MG63 (cell line): ENCODE data around the gene USP43. TPM values are rescaled to one million over a fixed set of nuclear protein-coding genes. Genes with fewer than 3 reads are reported as not detected.
A peak's percentile ranks its signal among the peaks of the same experiment; 100 is the strongest.
"Not testable (repeated sequence)": the region's sequence is repeated elsewhere in the genome, so short reads cannot be mapped to it uniquely, and the experiment has no call there.

Source experiments
- DNase-seq: peaks from one replicate; pipeline ENCODE4 v3.0.0-alpha.2; 2020
- H3K27me3 ChIP-seq: fragments of 250-450 bp; sonication (Bioruptor Pico); 2 replicates; pipeline ENCODE4 v1.5.1; 2020; ENCODE audit warnings: mild to moderate bottlenecking, moderate library complexity
- H3K36me3 ChIP-seq: fragments of 250-450 bp; sonication (Bioruptor Pico); 2 replicates; pipeline ENCODE4 v1.5.1; 2020; ENCODE audit warnings: mild to moderate bottlenecking, moderate library complexity
- H3K4me3 ChIP-seq: fragments of 250-450 bp; sonication (Bioruptor Pico); 2 replicates; pipeline ENCODE4 v1.5.1; 2020; ENCODE audit warnings: mild to moderate bottlenecking, moderate library complexity
- H3K9me3 ChIP-seq: fragments of 250-450 bp; sonication (Bioruptor Pico); 2 replicates; pipeline ENCODE4 v1.5.1; 2020; ENCODE audit warnings: mild to moderate bottlenecking, moderate library complexity
- total RNA-seq: library from RNA; depleted of rRNA; stranded (reverse); fragments of >200 nt; shearing (Covaris generic); gene quantifications from 2 replicates; pipeline ENCODE4 v1.2.3, GENCODE V29; 2014; ENCODE audit warnings: low replicate concordance; rRNA removed

The USP43 gene
- 2.7 TPM in 2 replicates for total RNA-seq

DNA sequence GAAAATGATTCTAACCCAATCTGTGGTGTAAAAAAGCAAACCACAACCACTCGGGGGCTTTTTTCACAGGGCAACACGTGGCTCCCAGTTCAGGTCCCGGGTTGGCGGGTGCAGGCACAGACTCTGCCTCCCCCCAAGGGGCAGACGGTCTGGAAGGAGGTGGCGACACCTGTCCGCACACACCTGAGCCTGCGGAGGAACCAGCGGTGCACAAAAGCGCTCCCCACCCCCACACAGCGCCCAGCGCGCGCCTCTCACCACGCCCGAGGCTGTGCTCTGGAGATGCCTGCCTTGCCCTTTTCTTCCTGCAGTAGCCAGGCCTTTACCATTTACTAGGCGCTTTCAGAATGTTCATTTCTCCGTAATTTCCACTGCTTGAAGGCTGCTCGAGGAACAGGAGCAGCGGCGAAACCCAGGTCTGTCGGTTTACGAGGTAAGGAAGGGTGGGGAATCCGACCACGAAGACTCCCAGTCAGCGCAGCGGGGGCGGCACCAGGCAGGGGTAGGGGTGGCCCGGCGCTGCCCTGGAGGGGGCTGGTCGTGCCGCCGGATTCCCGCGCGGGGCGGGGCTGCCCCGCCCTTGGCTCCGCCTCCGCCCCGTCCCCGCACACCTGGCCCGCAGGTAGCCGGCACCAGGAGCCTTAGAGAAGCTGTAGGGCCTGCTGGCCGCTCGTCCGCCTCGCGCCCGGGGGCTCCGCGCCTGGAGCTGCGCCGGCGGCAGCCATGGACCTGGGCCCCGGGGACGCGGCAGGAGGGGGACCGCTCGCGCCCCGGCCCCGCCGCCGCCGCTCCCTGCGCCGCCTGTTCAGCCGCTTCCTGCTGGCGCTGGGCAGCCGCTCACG, at the start of gene USP43:
Gene USP43, plus strand, starts transcription at position 608 of the 842 bp plus-strand sequence. Its CDS starts 116 bp downstream, at position 724.
- peak; percentile 55 for DNase-seq
- Histone ChIP-seq H3K36me3 (no peaks in the 10 kb centered on the region), H3K4me3 (peak within 1 kb of the TSS; percentile 50), H3K9me3 (no peaks in the 10 kb centered on the region), H3K27me3 (peaks cover 2% of the 10 kb centered on the region; the same call in 1 of the 2 replicates)

GRCh38 chr17:9597638-9598037, 47.7 kb upstream of the USP43 start:
- not testable (repeated sequence) for H3K4me3 ChIP-seq, H3K27me3 ChIP-seq, H3K9me3 ChIP-seq, H3K36me3 ChIP-seq, DNase-seq

DNA sequence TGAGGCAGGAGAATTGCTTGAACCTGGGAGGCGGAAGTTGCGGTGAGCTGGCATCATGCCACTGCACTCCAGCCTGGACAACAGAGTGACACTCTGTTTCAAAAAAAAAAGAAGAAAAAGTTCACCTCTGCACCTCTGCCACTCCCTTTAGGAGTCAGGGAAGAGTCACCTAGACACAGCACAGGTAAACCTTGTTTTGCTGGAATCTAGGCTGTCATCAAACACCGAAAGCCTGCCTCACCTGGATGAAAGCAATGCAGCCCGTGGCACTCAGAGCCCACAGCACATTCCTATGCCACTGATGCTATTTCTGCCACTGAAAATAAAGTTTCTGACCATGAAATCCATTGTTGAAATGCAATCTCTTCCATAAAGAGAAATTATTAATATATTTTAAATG, 46.7 kb upstream of the USP43 start:
- no peak for DNase-seq
- no peak overlapping the region for H3K4me3 ChIP-seq
- no peaks in the 10 kb centered on the region for H3K9me3 ChIP-seq
- no peaks in the 10 kb centered on the region for H3K36me3 ChIP-seq
- H3K27me3 ChIP-seq = peaks cover 4% of the 10 kb centered on the region; the same call in 1 of the 2 replicates

DNA sequence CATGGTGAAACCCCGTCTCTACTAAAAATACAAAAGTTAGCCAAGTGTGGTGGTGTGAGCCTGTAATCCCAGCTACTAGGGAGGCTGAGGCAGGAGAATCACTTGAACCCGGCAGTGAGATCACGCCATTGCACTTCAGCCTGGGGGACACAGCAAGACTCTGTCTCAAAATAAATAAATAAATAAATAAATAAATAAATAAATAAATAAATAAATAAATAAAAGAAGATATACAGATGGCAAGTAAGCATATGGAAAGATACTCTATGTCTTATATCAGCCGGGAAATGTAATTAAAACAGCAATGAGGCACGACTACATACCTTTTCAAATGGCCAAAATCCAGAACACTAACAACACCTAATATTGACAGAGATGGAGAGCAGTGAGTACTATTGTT, 40.7 kb upstream of the USP43 start:
- H3K4me3 ChIP-seq, DNase-seq, H3K9me3 ChIP-seq, H3K27me3 ChIP-seq, H3K36me3 ChIP-seq: not testable (repeated sequence)

DNA sequence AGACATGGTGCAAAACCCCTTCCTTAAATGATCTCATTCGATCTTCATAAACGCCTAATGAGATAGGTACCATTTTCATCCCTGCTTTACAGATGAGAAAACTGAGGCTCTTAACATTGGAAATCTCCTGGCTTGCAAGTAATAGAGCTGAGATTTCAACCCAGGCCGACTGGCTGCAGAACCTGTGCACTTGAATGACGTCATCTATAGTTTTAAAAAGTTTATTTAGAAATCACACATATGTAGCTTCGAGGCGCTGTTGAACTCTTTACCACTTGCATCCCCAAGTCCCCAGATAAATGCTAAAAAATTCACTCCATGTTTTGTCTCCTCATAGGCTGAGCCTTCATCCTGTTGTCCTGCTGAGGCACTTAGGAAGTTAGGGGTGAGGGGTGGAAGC, 38.9 kb upstream of the USP43 start:
- no peak for DNase-seq
- H3K4me3 ChIP-seq = no peak overlapping the region

DNA sequence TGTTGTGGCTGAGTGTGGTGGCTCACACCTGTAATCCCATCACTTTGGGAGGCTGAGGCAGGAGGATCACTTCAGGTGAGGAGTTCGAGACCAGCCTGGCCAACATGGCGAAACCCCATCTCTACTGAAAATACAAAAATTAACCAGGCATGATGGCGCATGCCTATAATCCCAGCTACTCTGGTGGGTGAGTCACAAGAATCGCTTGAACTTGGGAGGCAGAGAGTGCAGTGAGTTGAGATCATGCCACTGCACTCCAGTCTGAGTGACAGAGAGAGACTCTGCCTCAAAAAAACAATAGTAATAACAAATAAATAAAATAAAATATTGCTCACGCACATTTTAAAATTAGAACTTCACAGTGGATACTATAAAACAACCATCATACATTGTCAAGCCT, 38.3 kb upstream of the USP43 start:
- H3K9me3 ChIP-seq, H3K27me3 ChIP-seq, DNase-seq, H3K36me3 ChIP-seq, H3K4me3 ChIP-seq: not testable (repeated sequence)

More for the DNA sequence above, 38.9 kb upstream of the USP43 start:
- Histone ChIP-seq H3K27me3 (peaks cover 2% of the 10 kb centered on the region; the same call in 1 of the 2 replicates), H3K36me3 (no peaks in the 10 kb centered on the region), H3K9me3 (no peaks in the 10 kb centered on the region)

DNA sequence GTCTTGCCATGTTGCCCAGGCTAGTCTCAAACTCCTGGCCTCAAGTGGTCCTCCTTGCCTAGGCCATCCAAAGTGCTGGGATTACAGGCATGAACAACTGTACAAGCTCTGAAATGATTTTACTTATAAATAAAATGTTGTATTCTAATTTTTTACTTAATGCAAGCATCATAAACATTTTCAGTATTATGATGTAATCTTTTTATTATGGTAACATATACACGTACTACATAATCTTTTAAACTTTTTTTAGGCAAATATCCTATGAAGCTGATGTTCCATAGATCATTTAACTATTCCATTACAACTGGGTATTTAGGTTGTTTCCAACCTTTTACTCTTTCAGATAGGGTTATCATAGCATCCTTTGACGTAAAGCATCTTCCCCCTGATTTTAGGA, 33.8 kb upstream of the USP43 start:
- DNase-seq = no peak
- Histone ChIP-seq H3K9me3 (no peaks in the 10 kb centered on the region), H3K36me3 (no peaks in the 10 kb centered on the region), H3K27me3 (no peaks in the 10 kb centered on the region; the same call in 1 of the 2 replicates), H3K4me3 (no peak overlapping the region)

DNA sequence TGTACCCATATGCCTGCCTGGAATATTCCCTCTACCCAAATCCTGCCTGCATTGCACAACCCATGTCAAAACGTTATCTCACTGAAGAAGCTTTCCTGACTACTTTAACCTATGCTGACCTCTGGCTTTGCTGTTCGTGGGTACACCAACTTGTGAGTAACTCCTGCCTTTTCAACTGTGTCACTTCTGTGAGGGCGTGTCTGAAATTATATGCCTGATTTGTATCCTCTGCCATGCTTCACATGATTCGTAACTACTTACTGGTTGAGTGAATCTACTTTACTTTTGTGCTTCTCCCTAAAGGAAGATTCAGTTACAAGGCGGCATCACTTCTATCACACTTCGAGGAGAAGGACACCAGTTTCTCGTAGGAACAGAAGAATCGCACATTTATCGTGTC, 33.3 kb upstream of the USP43 start:
- Histone ChIP-seq H3K27me3 (no peaks in the 10 kb centered on the region; the same call in 1 of the 2 replicates), H3K9me3 (no peaks in the 10 kb centered on the region), H3K36me3 (no peaks in the 10 kb centered on the region), H3K4me3 (no peak overlapping the region)
- DNase-seq = no peak

DNA sequence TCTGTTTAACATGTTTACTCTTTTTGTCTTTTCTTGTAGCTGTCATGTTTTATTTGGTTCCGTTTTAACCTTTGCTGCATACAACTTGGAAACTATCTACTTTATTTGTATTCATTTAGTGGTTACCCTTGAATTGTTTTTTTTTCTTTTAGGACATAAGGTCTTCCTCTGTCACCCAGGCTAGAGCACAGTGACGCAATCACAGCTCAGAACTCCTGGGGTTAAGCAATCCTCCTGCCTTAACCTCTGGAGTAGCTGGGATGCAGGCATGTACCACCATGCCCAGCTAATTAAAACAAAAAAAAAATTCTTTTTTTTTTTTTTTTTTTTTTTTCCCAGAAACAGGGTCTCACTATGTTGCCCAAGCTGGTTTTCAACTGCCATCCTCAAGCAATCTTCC, 29.8 kb upstream of the USP43 start:
- Histone ChIP-seq H3K36me3 (no peaks in the 10 kb centered on the region), H3K9me3 (no peaks in the 10 kb centered on the region), H3K27me3 (no peaks in the 10 kb centered on the region; the same call in 1 of the 2 replicates), H3K4me3 (no peak overlapping the region)
- no peak for DNase-seq

- Histone ChIP-seq H3K9me3 (peaks cover 4% of the 10 kb centered on the region), H3K4me3 (no peak overlapping the region), H3K36me3 (no peaks in the 10 kb centered on the region), H3K27me3 (no peaks in the 10 kb centered on the region)
- no peak for DNase-seq
Measured at GRCh38 chr17:9622961-9623360, 22.4 kb upstream of the USP43 start.

DNA sequence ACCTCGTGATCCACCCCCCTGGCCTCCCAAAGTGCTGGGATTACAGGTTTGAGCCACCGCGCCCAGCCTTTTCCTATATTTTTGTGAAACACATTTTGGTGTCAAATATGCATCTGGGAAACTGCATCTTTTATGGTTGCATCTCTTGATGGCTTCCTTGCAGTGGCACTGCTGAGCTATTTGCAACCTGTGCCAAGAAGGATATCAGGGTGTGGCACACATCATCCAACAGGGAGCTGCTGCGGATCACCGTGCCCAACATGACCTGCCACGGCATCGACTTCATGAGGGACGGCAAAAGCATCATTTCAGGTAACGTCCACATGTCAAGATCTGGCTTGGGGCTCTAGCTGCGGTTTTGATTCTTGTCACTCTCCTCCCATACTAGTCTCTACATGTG, 16.8 kb upstream of the USP43 start:
- no peak for DNase-seq
- Histone ChIP-seq H3K9me3 (no peaks in the 10 kb centered on the region; the same call in none of the 2 replicates), H3K4me3 (no peak overlapping the region), H3K27me3 (no peaks in the 10 kb centered on the region; the same call in 1 of the 2 replicates), H3K36me3 (no peaks in the 10 kb centered on the region)

DNA sequence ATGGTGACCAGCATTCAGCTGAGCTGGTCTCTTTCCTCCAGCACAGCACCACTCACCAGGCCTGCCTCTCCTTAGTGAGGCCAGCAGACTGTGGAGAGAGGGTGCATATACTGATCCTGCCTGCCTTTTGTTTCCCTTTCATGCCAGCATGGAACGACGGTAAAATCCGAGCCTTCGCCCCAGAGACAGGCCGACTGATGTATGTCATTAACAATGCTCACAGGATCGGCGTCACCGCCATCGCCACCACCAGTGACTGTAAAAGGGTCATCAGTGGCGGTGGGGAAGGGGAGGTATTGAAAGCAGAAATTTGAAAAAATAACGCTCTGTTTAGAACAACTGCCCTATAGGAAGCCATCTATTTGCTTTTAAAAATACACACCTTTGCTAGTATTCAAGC, 12.6 kb upstream of the USP43 start:
- no peaks in the 10 kb centered on the region for H3K36me3 ChIP-seq
- no peak for DNase-seq
- H3K4me3 ChIP-seq = no peak overlapping the region
- H3K9me3 ChIP-seq = no peaks in the 10 kb centered on the region
- no peaks in the 10 kb centered on the region; the same call in 1 of the 2 replicates for H3K27me3 ChIP-seq

GRCh38 chr17:9635340-9635739, 10.0 kb upstream of the USP43 start:
- Histone ChIP-seq H3K4me3 (no peak overlapping the region), H3K9me3 (no peaks in the 10 kb centered on the region), H3K27me3 (no peaks in the 10 kb centered on the region), H3K36me3 (no peaks in the 10 kb centered on the region)
- DNase-seq = no peak

GRCh38 chr17:9636501-9636900, 8.8 kb upstream of the USP43 start:
- Histone ChIP-seq H3K9me3 (no peaks in the 10 kb centered on the region), H3K27me3 (no peaks in the 10 kb centered on the region), H3K4me3 (no peak overlapping the region), H3K36me3 (no peaks in the 10 kb centered on the region)
- no peak for DNase-seq

- not testable (repeated sequence) for H3K9me3 ChIP-seq, H3K4me3 ChIP-seq, H3K27me3 ChIP-seq, H3K36me3 ChIP-seq, DNase-seq
Measured at GRCh38 chr17:9640388-9640787, 4.9 kb upstream of the USP43 start.

GRCh38 chr17:9643611-9644010, 1.7 kb upstream of the USP43 start:
- DNase-seq = no peak
- Histone ChIP-seq H3K4me3 (no peak overlapping the region), H3K27me3 (peaks cover 2% of the 10 kb centered on the region; the same call in 1 of the 2 replicates), H3K9me3 (no peaks in the 10 kb centered on the region), H3K36me3 (no peaks in the 10 kb centered on the region)

- Histone ChIP-seq H3K27me3 (peaks cover 2% of the 10 kb centered on the region; the same call in 1 of the 2 replicates), H3K36me3 (no peaks in the 10 kb centered on the region), H3K9me3 (no peaks in the 10 kb centered on the region), H3K4me3 (peak overlapping the region; percentile 50)
- DNase-seq = peak; percentile 43
Measured at GRCh38 chr17:9645851-9646545, 681 bp downstream of the USP43 start.
